Tibial artery (tissue), 4 donors: ENCODE results near the gene SENP7.
A peak's percentile ranks its signal among the peaks of the same experiment; 100 is the strongest.

ENCODE experiments used
- DNase-seq, 2 donors: peaks; one replicate each; pipeline ENCODE4 v3.0.0-alpha.2; 2019
- H3K27ac ChIP-seq, 2 donors: fragments of 200-600 bp; sonication (generic) in 1 of 2; 1 replicate in 1 of 2; 2 replicates in 1 of 2; pipeline ENCODE4 v1.5.1; 2018 to 2019; ENCODE audit warnings: mild to moderate bottlenecking in 1 of 2
- H3K27me3 ChIP-seq, 2 donors: fragments of 200-600 bp; sonication (generic) in 1 of 2; one replicate each; pipeline versions ENCODE4 v1.5.1 to v1.6.0; 2016 to 2019
- H3K36me3 ChIP-seq, 3 donors: fragments of 200-600 bp; sonication (generic) in 2 of 3; one replicate each; pipeline ENCODE4 v1.5.1; 2016 to 2019; ENCODE audit warnings: mild to moderate bottlenecking in 2 of 3
- H3K4me1 ChIP-seq, 4 donors: fragments of 200-600 bp; sonication (generic) in 2 of 4; 1 replicate in 3 of 4; 2 replicates in 1 of 4; pipeline ENCODE4 v1.5.1; 2016 to 2019
- H3K4me3 ChIP-seq, 2 donors: fragments of 200-600 bp; sonication (generic) in 1 of 2; 1 replicate in 1 of 2; 2 replicates in 1 of 2; pipeline ENCODE4 v1.5.1; 2018 to 2019; ENCODE audit warnings: mild to moderate bottlenecking in 2 of 2
- H3K9me3 ChIP-seq, 3 donors: fragments of 200-600 bp; sonication (generic) in 1 of 3; one replicate each; pipeline ENCODE4 v1.5.1; 2016 to 2019
- intact Hi-C: fragments of 100-400 bp; cut with DNase I; formaldehyde crosslinking; loops from one replicate; pipeline ENCODE4 v1.15.0; 2023; ENCODE audit warnings: low total_unique reads
- TF ChIP-seq, protein P1 (sequence below), 2 experiments: fragments of 200-600 bp in 1 of 2; fragments of 450-650 bp in 1 of 2; IDR thresholded peaks; one replicate each; pipeline ENCODE4 v1.5.1; 2017 to 2019; ENCODE audit warnings: antibody characterized with exemption in 2 of 2, mild to moderate bottlenecking in 1 of 2, moderate library complexity in 1 of 2

SENP7 gene

DNA sequence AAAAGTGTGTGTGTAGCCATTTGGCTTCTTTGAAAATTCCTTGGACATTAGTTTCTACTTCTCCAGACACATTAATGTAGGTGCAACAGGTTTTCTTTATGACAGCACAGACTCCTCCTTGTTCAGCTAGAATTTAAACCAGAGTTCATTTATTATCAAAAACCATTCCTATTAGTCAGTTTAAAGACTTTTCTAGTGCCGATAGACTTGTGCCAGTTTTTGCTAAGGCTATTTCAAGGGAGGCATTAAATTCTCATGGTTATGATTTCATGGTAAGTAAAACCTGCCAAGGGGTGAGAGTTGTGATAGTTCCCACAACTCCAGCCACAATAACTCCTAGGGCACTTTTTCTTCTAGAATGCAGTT lies 20.6 kb upstream of the SENP7 start:
- Histone ChIP-seq H3K27ac (peak overlapping the region; percentile 21 to 47), H3K4me3 (no peak overlapping the region), H3K36me3 (no peaks in the 10 kb centered on the region), H3K4me1 (peaks cover 0 to 15% (median 13%) of the 10 kb centered on the region in 4 donors), H3K27me3 (no peaks in the 10 kb centered on the region), H3K9me3 (no peaks in the 10 kb centered on the region)
- intact Hi-C loops, result no loop called here
- no peak for DNase-seq
- TF ChIP-seq, protein P1, sequence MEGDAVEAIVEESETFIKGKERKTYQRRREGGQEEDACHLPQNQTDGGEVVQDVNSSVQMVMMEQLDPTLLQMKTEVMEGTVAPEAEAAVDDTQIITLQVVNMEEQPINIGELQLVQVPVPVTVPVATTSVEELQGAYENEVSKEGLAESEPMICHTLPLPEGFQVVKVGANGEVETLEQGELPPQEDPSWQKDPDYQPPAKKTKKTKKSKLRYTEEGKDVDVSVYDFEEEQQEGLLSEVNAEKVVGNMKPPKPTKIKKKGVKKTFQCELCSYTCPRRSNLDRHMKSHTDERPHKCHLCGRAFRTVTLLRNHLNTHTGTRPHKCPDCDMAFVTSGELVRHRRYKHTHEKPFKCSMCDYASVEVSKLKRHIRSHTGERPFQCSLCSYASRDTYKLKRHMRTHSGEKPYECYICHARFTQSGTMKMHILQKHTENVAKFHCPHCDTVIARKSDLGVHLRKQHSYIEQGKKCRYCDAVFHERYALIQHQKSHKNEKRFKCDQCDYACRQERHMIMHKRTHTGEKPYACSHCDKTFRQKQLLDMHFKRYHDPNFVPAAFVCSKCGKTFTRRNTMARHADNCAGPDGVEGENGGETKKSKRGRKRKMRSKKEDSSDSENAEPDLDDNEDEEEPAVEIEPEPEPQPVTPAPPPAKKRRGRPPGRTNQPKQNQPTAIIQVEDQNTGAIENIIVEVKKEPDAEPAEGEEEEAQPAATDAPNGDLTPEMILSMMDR (IDR thresholded peaks at IDR 0.05), result no peak

DNA sequence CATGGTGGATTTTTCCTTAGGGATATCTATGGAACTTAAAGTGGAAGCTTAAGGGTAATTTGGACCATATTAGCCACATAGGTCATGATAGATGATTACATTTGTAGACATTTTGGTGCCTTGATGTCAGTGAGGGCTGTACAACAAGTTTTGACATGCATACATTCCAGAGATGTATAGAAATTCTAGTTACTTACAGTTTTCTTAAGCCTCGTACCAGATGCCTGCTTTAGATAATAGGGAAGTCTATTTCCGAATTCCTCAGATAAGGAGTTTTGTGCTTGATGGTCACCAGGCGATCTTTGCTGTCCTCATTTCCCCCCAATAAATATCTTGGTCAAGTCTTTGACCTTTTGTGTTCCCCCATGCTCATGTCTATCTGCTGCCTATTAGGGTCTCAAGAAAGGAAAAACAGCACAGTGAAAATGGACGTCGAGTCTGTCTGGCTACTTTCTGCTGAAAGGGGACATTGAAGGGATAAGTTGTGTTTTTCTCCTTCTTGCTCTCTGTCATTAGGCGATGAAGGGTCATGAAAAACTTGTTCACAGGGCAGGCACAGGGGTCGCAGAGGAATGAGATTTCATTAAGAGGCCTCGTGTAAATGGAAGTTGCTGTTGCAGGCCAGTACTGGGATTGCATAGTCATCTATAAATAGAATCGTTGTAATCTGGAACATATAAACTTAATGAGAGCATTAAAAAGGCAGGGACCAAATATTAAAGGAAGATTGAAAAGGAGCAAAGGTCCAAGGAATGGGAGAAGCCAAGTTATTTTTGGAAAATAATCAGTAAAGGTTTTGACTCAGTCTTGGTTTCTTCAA lies 20.0 kb upstream of the SENP7 start:
- Histone ChIP-seq H3K27me3 (no peaks in the 10 kb centered on the region), H3K4me3 (no peak overlapping the region), H3K27ac (peak overlapping the region; percentile 21 to 47), H3K36me3 (no peaks in the 10 kb centered on the region), H3K4me1 (peaks cover 0 to 15% (median 13%) of the 10 kb centered on the region in 4 donors), H3K9me3 (no peaks in the 10 kb centered on the region)
- intact Hi-C loops, result no loop called here
- no peak for DNase-seq
- TF ChIP-seq, protein P1 (IDR thresholded peaks at IDR 0.05), result no peak

DNA sequence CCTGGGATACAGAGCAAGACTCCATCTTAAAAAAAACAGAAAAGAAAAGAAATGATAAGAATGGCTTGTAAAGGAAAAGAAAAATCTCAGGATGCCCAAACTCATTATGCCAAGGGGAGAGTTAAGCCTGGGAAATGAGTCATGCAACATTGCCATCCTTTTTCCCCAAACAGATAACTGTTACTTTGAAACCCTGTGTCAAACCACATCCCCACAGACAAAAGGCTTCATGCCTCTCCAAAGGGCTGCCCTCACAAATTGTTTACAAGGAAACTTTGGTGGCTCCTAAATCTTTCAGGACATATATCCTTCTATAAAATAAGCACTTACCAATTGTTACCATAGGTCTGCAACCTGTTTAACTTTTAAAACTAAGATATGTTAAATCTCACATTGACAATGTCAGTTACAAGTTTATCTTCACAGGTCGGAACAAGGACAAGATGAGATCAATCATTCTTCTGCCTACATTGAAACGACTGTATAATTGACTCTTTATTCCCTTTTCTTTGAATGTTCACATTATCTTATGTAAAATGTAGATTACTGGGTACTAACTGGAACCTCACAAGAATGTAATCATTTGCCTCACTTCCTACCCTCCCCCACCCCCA lies 18.6 kb upstream of the SENP7 start:
- DNase-seq, result no peak
- Histone ChIP-seq H3K27ac (no peak overlapping the region), H3K4me1 (peaks cover 0 to 15% (median 13%) of the 10 kb centered on the region in 4 donors), H3K4me3 (no peak overlapping the region), H3K9me3 (no peaks in the 10 kb centered on the region), H3K27me3 (no peaks in the 10 kb centered on the region), H3K36me3 (no peaks in the 10 kb centered on the region)
- TF ChIP-seq, protein P1 (IDR thresholded peaks at IDR 0.05), result no peak
- intact Hi-C loops, result no loop called here

DNA sequence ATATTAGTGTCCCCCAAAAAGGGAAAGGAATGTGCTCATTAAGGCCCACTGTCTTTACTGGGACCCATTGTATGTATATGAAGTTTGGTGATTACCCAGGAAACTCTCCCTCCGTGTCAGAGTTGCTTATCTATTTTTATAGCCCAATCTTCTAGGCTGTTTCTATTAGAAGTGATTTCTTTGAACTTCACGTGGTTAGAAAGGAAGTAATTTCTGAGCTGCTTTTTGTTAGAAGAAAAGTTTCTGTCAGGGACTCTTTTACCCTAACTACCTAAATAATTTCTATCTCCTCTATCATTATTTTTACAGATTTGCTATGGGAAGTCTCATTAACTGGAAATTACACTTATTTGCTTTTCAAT lies 17.7 kb upstream of the SENP7 start:
- intact Hi-C loops, result no loop called here
- TF ChIP-seq, protein P1 (IDR thresholded peaks at IDR 0.05), result no peak
- no peak overlapping the region for H3K27ac ChIP-seq

DNA sequence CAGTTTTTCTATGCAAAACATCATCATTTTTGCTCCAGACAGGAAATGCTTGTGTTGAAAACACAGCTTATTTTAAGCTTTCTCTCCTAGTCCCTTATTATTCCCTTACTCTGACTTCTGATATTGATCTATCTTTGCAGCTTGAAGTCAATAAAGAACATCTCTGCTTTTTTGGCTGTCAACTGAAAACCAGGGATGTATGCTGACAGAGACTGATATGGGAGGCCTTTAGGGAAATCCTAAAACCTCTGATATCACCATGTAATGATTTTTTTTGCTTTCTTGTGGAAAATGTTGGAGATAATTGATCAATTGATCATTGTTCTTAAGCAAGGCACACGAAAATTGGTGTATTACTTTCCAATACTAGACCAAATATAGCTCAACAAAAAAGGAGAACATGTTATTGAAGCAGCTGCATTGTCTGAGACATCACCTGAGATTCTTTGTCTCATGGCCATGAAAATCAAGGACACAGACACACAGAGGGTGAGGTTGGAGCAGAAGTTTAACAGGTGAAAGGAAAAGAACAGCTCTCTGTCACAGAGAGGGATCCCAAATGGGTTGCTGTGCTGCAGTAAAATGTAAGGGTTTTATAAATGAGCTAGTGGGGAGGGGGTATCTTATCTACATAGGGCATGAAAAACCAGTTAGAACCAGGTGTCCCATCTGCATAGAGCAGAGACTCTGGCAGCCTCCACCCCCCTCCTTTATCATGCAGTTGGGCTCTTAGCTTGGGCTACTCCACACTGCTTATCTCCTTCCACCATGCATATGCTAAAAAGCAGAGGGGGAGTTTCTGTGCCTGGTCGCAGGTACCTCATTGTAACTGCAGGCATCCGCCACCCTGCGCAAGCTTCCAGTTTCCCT lies 17.0 kb upstream of the SENP7 start:
- no peak overlapping the region for H3K27ac ChIP-seq
- TF ChIP-seq, protein P1 (IDR thresholded peaks at IDR 0.05), result no peak
- H3K4me1 ChIP-seq, result peaks cover 0 to 15% (median 13%) of the 10 kb centered on the region in 4 donors
- H3K36me3 ChIP-seq, result no peaks in the 10 kb centered on the region
- no peaks in the 10 kb centered on the region for H3K9me3 ChIP-seq
- intact Hi-C loops, result no loop called here
- no peak overlapping the region for H3K4me3 ChIP-seq
- no peak for DNase-seq
- no peaks in the 10 kb centered on the region for H3K27me3 ChIP-seq

More for the DNA sequence above, 17.7 kb upstream of the SENP7 start:
- no peak overlapping the region for H3K4me3 ChIP-seq
- peaks cover 0 to 15% (median 13%) of the 10 kb centered on the region in 4 donors for H3K4me1 ChIP-seq
- no peaks in the 10 kb centered on the region for H3K36me3 ChIP-seq
- no peak for DNase-seq
- H3K9me3 ChIP-seq, result no peaks in the 10 kb centered on the region
- H3K27me3 ChIP-seq, result no peaks in the 10 kb centered on the region
